GM12872 (cell line): ENCODE data around the gene PPDPF.

Experiments used
- CTCF ChIP-seq: IDR thresholded peaks from 3 replicates; pipeline ENCODE4 v1.5.1; 2011; ENCODE audit warnings: low read depth, mild to moderate bottlenecking, low read length, moderate library complexity; ENCODE audit not compliant: insufficient read depth

The PPDPF gene

GRCh38 chr20:63548542-63548941 lies 28.0 kb downstream of the PPDPF start:
- no peak for TF ChIP-seq CTCF

- TF ChIP-seq CTCF, result no peak
Measured at GRCh38 chr20:63549019-63549418, 28.5 kb downstream of the PPDPF start.

- no peak for TF ChIP-seq CTCF
Measured at GRCh38 chr20:63549679-63550282, 29.2 kb downstream of the PPDPF start.

GRCh38 chr20:63551068-63551467 lies 30.5 kb downstream of the PPDPF start:
- TF ChIP-seq CTCF, result no peak

- TF ChIP-seq CTCF, result no peak
Measured at GRCh38 chr20:63552481-63553249, 32.1 kb downstream of the PPDPF start.

- no peak for TF ChIP-seq CTCF
Measured at GRCh38 chr20:63553251-63553932, 32.8 kb downstream of the PPDPF start.

GRCh38 chr20:63553933-63554290 lies 33.3 kb downstream of the PPDPF start, which contains the start of gene FNDC11:
TSS of gene FNDC11 (plus strand) at chr20:63554159. CDS start at chr20:63555664, 1,505 bp downstream.
- TF ChIP-seq CTCF, result no peak
